Endothelial cell of coronary artery (primary cell): Measurements from ENCODE around the gene RPL29. TPM values are rescaled to one million over a fixed set of nuclear protein-coding genes. Genes with fewer than 3 reads are reported as not detected.

ENCODE experiments used
- total RNA-seq: library from RNA; depleted of rRNA; stranded (reverse); fragments of >200 nt; gene quantifications from 2 replicates; pipeline ENCODE4 v1.2.3, GENCODE V29; 2014

The RPL29 gene
- total RNA-seq: 1,227 and 1,287 TPM in 2 replicates

DNA sequence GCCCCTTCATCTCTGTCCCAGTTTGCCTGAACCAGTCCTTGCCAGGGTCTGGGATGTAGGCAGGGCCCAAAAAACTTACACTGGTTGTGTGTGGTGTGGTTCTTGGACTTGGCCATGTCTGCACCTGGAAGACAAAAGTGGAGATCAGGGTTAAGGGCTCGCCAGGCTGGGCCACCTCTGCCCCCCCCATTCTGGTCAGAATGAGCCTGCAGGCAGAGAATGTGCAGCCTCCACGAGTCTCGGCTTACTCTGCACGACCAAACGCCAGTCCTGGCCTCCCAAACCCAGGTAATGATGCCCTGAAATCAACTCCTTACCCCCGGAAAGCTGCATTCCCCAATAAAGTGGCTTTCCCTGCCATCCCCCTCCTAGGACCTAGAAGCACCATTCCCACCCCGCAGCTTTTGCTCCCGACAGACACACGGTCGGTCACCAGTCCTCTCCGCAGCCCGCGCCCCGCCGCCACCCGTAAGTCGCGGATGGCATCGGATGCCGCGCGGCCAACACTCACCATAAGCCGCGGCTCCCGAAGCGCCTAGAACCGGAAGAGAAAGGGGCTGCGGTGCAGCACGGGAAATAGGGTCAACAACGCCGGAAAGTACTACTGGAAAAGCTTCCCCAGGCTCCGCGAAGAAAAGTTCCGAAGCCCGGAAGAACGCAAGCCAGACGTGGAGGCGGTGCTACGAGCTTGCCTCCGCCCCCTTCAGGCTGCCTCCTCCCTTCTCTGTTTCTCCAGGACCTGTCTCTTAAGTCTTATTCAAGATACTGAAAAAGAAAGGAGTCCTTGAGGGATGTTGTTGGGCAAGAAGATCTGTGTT is at the start of gene RPL29:
RPL29 (minus strand) TSS at position 550 of the 818 bp plus-strand sequence; CDS start at position 116, 434 bp downstream.

GRCh38 chr3:51982838-51983577 is 12.7 kb downstream of the RPL29 start, which contains the start of gene ACY1:
TSS of gene ACY1 (plus strand) at chr3:51983535. CDS start at chr3:51984065, 530 bp downstream.

DNA sequence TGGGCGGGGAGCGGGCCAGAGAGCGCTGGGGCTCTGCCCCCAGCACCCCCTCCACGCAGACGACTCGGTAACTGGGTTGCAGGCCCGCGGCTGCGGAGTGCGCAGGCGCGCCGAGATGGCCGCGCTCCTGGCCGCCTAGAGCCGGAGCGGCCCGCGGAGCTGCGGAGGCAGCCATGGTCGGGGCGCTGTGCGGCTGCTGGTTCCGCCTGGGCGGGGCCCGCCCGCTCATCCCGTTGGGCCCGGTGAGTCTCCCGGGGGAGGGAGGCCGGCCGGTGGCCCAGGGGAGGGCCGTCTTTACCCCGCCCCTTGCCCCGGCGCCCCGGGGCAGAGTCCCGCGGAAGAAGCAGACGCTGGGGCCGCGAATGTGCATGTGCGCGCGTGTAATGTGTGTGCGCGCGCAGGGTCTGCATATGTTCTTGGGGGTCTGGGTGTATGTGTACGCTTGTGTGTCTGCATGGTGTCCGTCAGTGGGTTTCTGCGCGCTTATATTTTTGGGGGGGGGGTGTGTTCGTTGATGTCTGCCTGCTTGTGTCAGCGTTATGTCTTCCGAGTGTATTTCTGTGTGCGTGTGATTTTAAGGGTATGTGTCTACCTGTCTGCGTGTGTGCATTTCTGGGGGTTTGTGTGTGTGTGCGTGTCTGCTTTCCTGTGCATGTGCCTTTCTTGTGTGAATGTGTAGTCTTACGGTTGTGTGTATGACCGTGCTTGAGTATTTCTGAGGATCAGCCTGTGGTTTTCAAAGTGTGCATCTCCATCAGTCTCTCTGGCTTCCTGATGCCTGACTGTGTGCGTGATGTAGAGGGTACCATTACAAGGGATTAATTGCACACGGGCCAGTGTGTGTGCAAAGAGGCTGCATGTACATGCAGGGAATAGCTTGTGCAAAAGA is 20.5 kb downstream of the RPL29 start, which contains the start of gene ABHD14A:
ABHD14A (plus strand) TSS at position 102 of the 889 bp plus-strand sequence; CDS start at position 174, 72 bp downstream.

DNA sequence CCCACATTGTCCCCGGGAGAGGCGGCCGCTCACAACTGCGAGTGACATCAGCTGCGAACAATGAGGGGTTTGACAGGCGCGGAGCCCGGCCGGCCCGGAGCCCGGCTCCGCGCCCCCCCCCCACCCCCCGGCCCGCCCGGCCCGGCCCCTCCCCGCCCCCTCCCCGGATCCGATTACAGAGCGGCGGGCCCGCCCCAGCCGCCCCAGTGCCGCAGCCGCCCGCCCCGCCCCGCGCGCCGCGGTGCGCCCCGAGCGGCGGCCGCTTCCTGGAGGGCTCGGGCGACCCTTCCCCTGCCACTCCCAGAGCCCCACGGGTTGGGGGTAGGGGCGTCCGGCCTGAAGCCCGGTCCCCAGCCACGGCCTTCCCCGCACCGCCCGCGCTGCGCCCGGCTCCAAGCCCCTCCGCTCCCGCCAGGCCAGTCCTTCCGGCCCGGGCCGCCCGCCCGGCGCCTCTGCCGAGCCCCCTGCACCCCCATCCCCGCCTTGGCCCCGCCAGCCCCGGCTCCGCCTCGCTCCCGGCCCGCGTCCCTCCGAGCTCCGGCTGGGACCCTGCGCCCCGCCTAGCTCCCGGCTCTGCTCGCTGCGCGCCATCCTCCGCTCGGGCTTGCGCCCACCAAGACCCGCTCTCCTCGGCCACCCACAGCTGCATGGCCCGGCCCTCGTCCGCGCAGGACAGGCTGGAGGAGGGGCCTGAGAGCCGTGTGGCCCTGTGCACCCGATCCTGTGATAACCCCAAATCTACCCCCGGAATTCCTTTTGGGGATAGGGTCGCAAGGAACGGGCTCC is 28.1 kb downstream of the RPL29 start, which contains the start of gene PCBP4:
PCBP4 (minus strand) TSS at position 71 of the 786 bp plus-strand sequence. CDS start 6,214 bp downstream, outside the sequence.

GRCh38 chr3:51955175-51955892 is 40.4 kb downstream of the RPL29 start, which contains the start of gene GPR62:
TSS of gene GPR62 (plus strand) at chr3:51955381. CDS start at chr3:51955653, 272 bp downstream.

Other genes with a start within 250 kb of the RPL29 start
- gene IQCF6, start 216.7 kb downstream of the RPL29 start, total RNA-seq: not detected in 2 replicates
- not detected in 2 replicates for gene IQCF2, start 134.3 kb downstream of the RPL29 start, total RNA-seq
- gene IQCF5, start 120.3 kb downstream of the RPL29 start, total RNA-seq: not detected in 2 replicates
- gene IQCF1, start 92.5 kb downstream of the RPL29 start, total RNA-seq: not detected in 2 replicates
- gene RRP9, start 54.0 kb downstream of the RPL29 start, total RNA-seq: 28.9 and 34.4 TPM in 2 replicates
- 7.8 and 12.4 TPM in 2 replicates for gene PARP3, start 53.5 kb downstream of the RPL29 start, total RNA-seq
- gene GPR62, start 40.5 kb downstream of the RPL29 start, total RNA-seq: under 0.01 and 0.09 TPM in 2 replicates
- 18.9 and 22.4 TPM in 2 replicates for gene PCBP4, start 28.4 kb downstream of the RPL29 start, total RNA-seq
- gene ABHD14B, start 21.8 kb downstream of the RPL29 start, total RNA-seq: 7.9 and 10.3 TPM in 2 replicates
- gene ABHD14A, start 20.8 kb downstream of the RPL29 start, total RNA-seq: 4.3 and 5.1 TPM in 2 replicates
- 18.0 and 18.8 TPM in 2 replicates for gene ACY1, start 12.4 kb downstream of the RPL29 start, total RNA-seq
- 8.4 and 10.1 TPM in 2 replicates for gene DUSP7, start 60.7 kb upstream of the RPL29 start, total RNA-seq
- 6.8 and 13.2 TPM in 2 replicates for gene POC1A, start 158.5 kb upstream of the RPL29 start, total RNA-seq
- 33.1 and 46.7 TPM in 2 replicates for gene ALAS1, start 202.3 kb upstream of the RPL29 start, total RNA-seq
- gene TLR9, start 229.8 kb upstream of the RPL29 start, total RNA-seq: not detected in 2 replicates
- 114 and 139 TPM in 2 replicates for gene TWF2, start 243.3 kb upstream of the RPL29 start, total RNA-seq
- gene PPM1M, start 249.9 kb upstream of the RPL29 start, total RNA-seq: 9.2 and 14.9 TPM in 2 replicates